CD14-positive monocyte (primary cell): ENCODE data around the gene SCYGR2. TPM values are rescaled to one million over a fixed set of nuclear protein-coding genes. Genes with fewer than 3 reads are reported as not detected.

Experiments used
- DNase-seq, 3 donors: peaks; one replicate each; pipeline ENCODE4 v3.0.0-alpha.2; 2011 to 2022
- H2AFZ ChIP-seq: 2 replicates; pipeline ENCODE4 v1.6.0; 2012; ENCODE audit warnings: mild to moderate bottlenecking, low read depth, low read length, inconsistent platforms; ENCODE audit not compliant: insufficient read depth, poor library complexity, severe bottlenecking
- H3K27ac ChIP-seq, 2 donors: 1 replicate in 1 of 2; 2 replicates in 1 of 2; pipeline ENCODE4 v1.5.1; 2012 to 2013; ENCODE audit warnings: low read length in 2 of 2, control low read depth in 1 of 2, inconsistent platforms in 1 of 2, low read depth in 1 of 2, mild to moderate bottlenecking in 1 of 2
- H3K27me3 ChIP-seq, 2 donors: one replicate each; pipeline versions ENCODE4 v1.6.0 to v1.6.1; 2011 to 2013; ENCODE audit warnings: low read length in 2 of 2; ENCODE audit not compliant: control insufficient read depth in 2 of 2, insufficient read depth in 2 of 2
- H3K36me3 ChIP-seq, 2 donors: replicated peaks in 1 of 2; 1 replicate in 1 of 2; 2 replicates in 1 of 2; pipeline versions ENCODE4 v1.5.1 to v1.6.1; 2012 to 2013; ENCODE audit warnings: low read length in 2 of 2, control low read depth in 1 of 2, inconsistent platforms in 1 of 2, mild to moderate bottlenecking in 1 of 2; ENCODE audit not compliant: insufficient read depth in 2 of 2, control insufficient read depth in 1 of 2
- H3K4me1 ChIP-seq, 2 donors: 1 replicate in 1 of 2; 2 replicates in 1 of 2; pipeline versions ENCODE4 v1.5.1 to v1.6.1; 2012 to 2013; ENCODE audit warnings: low read length in 2 of 2, control low read depth in 1 of 2, inconsistent platforms in 1 of 2, mild to moderate bottlenecking in 1 of 2, moderate library complexity in 1 of 2; ENCODE audit not compliant: insufficient read depth in 2 of 2, control insufficient read depth in 1 of 2
- H3K4me2 ChIP-seq: replicated peaks from 2 replicates; pipeline ENCODE3; 2012; ENCODE audit warnings: low read length, moderate library complexity, mild to moderate bottlenecking; ENCODE audit not compliant: poor library complexity, severe bottlenecking; ENCODE audit errors: extremely low read depth
- H3K4me3 ChIP-seq, 3 experiments: fragments of 200-600 bp in 1 of 3; sonication (generic) in 1 of 3; replicated peaks in 1 of 3; 1 replicate in 2 of 3; 2 replicates in 1 of 3; pipeline ENCODE4 v1.5.1; 2011 to 2013; ENCODE audit warnings: low read length in 3 of 3, mild to moderate bottlenecking in 3 of 3, control low read depth in 2 of 3, low read depth in 2 of 3, inconsistent platforms in 1 of 3, moderate library complexity in 1 of 3
- H3K79me2 ChIP-seq: 2 replicates; pipeline ENCODE4 v1.6.0; 2012; ENCODE audit warnings: mild to moderate bottlenecking, control low read depth, inconsistent platforms, low read length, moderate library complexity; ENCODE audit not compliant: insufficient read depth
- H3K9ac ChIP-seq: 2 replicates; pipeline ENCODE4 v1.6.0; 2017; ENCODE audit warnings: low read length, mild to moderate bottlenecking; ENCODE audit not compliant: insufficient read depth, poor library complexity, severe bottlenecking
- H3K9me3 ChIP-seq, 2 donors: replicated peaks in 1 of 2; 1 replicate in 1 of 2; 2 replicates in 1 of 2; pipeline versions ENCODE4 v1.5.1 to v1.6.1; 2012 to 2013; ENCODE audit warnings: low read length in 2 of 2, control low read depth in 1 of 2; ENCODE audit not compliant: control insufficient read depth in 1 of 2, insufficient read depth in 1 of 2
- H4K20me1 ChIP-seq: 2 replicates; pipeline ENCODE4 v1.6.0; 2012; ENCODE audit warnings: mild to moderate bottlenecking, low read length, control low read depth, moderate library complexity; ENCODE audit not compliant: insufficient read depth
- H3K27ac Mint-ChIP-seq, 7 donors: one replicate each; pipeline ENCODE4 v1.8.0; 2020; ENCODE audit warnings: mild to moderate bottlenecking in 7 of 7, mixed read lengths in 7 of 7, moderate library complexity in 6 of 7, inconsistent platforms in 2 of 7
- H3K27me3 Mint-ChIP-seq, 3 donors: one replicate each; pipeline ENCODE4 v1.8.0; 2021 to 2022; ENCODE audit warnings: low read depth in 3 of 3, mild to moderate bottlenecking in 3 of 3, mixed read lengths in 3 of 3, moderate library complexity in 3 of 3, inconsistent platforms in 1 of 3
- H3K36me3 Mint-ChIP-seq, 2 donors: one replicate each; pipeline ENCODE4 v1.8.0; 2020; ENCODE audit warnings: mixed read lengths in 2 of 2, inconsistent platforms in 1 of 2, mild to moderate bottlenecking in 1 of 2
- H3K4me1 Mint-ChIP-seq: one replicate; pipeline ENCODE4 v1.8.0; 2020; ENCODE audit warnings: mild to moderate bottlenecking, mixed read lengths
- H3K4me3 Mint-ChIP-seq, 2 donors: one replicate each; pipeline ENCODE4 v1.8.0; 2020; ENCODE audit warnings: mild to moderate bottlenecking in 2 of 2, mixed read lengths in 2 of 2, moderate library complexity in 1 of 2
- H3K9me3 Mint-ChIP-seq, 7 donors: one replicate each; pipeline ENCODE4 v1.8.0; 2020 to 2022; ENCODE audit warnings: mixed read lengths in 7 of 7, mild to moderate bottlenecking in 6 of 7, moderate library complexity in 6 of 7, inconsistent platforms in 2 of 7
- CTCF ChIP-seq: fragments of 200-600 bp; IDR thresholded peaks from one replicate; pipeline ENCODE4 v1.8.0; 2022; ENCODE audit warnings: antibody characterized with exemption, mild to moderate bottlenecking
- WGBS: methylation state at CpG from one replicate; pipeline ENCODE4 v1.1.5; 2013; ENCODE audit warnings: missing lambda C conversion rate; ENCODE audit not compliant: insufficient coverage; 5-methylcytosine and 5-hydroxymethylcytosine counted together
- intact Hi-C, 2 donors: fragments of 100-400 bp; cut with micrococcal nuclease; formaldehyde crosslinking; loops; one replicate each; pipeline versions ENCODE4 v1.15.0 to v1.15.1; 2023
- polyA plus RNA-seq, 3 donors: library from polyadenylated mRNA; depleted of rRNA in 1 of 3; unstranded in 2 of 3; stranded (reverse) in 1 of 3; fragments of 300-500 nt in 2 of 3; fragments of >200 nt in 1 of 3; fragmentation: Illumina TruSeq in 2 of 3; gene quantifications; 1 replicate in 2 of 3; 2 replicates in 1 of 3; pipeline ENCODE4 v1.2.3, GENCODE V29; 2012 to 2021

SCYGR2 gene
- polyA plus RNA-seq, 3 donors, result not detected

- Mint-ChIP-seq H3K4me1 (peaks cover 1% of the 10 kb centered on the region), H3K9me3 (peaks cover 0 to 6% (median 4%) of the 10 kb centered on the region in 7 donors), H3K27ac (peak overlapping the region in 1 of 7 donors; percentile 33), H3K4me3 (no peak overlapping the region), H3K27me3 (peaks cover 0 to 4% (median 0%) of the 10 kb centered on the region in 3 donors), H3K36me3 (no peaks in the 10 kb centered on the region)
- H3K9ac ChIP-seq, result no peak overlapping the region
- no peaks in the 10 kb centered on the region for H3K4me1 ChIP-seq
- H2AFZ ChIP-seq, result no peak overlapping the region
- no peaks in the 10 kb centered on the region for H3K36me3 ChIP-seq
- H3K79me2 ChIP-seq, result no peaks in the 10 kb centered on the region
- no peaks in the 10 kb centered on the region for H3K27me3 ChIP-seq
- no peak for DNase-seq
- no peak overlapping the region for H3K27ac ChIP-seq
- H3K4me2 ChIP-seq, result no peak overlapping the region
- H4K20me1 ChIP-seq, result no peaks in the 10 kb centered on the region
- intact Hi-C loops, result no loop called here
- H3K9me3 ChIP-seq, result no peaks in the 10 kb centered on the region
- no peak for TF ChIP-seq CTCF
- H3K4me3 ChIP-seq, result no peak overlapping the region
Measured at GRCh38 chr2:227623226-227623625, 24.5 kb downstream of the SCYGR2 start.

- Mint-ChIP-seq H3K36me3 (no peaks in the 10 kb centered on the region), H3K9me3 (peaks cover 0 to 6% (median 4%) of the 10 kb centered on the region in 7 donors), H3K27ac (no peak overlapping the region), H3K4me3 (no peak overlapping the region), H3K4me1 (no peaks in the 10 kb centered on the region), H3K27me3 (peaks cover 0 to 10% (median 5%) of the 10 kb centered on the region in 3 donors)
- H3K9me3 ChIP-seq, result no peaks in the 10 kb centered on the region
- H4K20me1 ChIP-seq, result no peaks in the 10 kb centered on the region
- H3K27ac ChIP-seq, result no peak overlapping the region
- no peak for DNase-seq
- no peaks in the 10 kb centered on the region for H3K36me3 ChIP-seq
- no peak for TF ChIP-seq CTCF
- H3K9ac ChIP-seq, result no peak overlapping the region
- H3K27me3 ChIP-seq, result peaks cover 0 to 2% of the 10 kb centered on the region in 2 donors
- no peak overlapping the region for H2AFZ ChIP-seq
- H3K79me2 ChIP-seq, result no peaks in the 10 kb centered on the region
- no peak overlapping the region for H3K4me3 ChIP-seq
- H3K4me2 ChIP-seq, result no peak overlapping the region
- H3K4me1 ChIP-seq, result no peaks in the 10 kb centered on the region
- intact Hi-C loops, result no loop called here
- WGBS, result no CpG with 5 or more reads among the region's 2 CpGs
Measured at GRCh38 chr2:227625420-227625819, 26.7 kb downstream of the SCYGR2 start.
